Coronary artery (tissue), 2 donors: ENCODE results near the gene PHYKPL.

ENCODE experiments used
- DNase-seq: peaks from one replicate; pipeline ENCODE4 v3.0.0-alpha.2; 2017; ENCODE audit warnings: low spot score
- H3K27ac ChIP-seq, 2 donors: fragments of 200-600 bp; sonication (generic); one replicate each; pipeline ENCODE4 v1.5.1; 2016 to 2019
- H3K4me3 ChIP-seq: fragments of 200-600 bp; sonication (generic); 2 replicates; pipeline ENCODE4 v1.5.1; 2016; ENCODE audit warnings: mild to moderate bottlenecking, moderate library complexity
- TF ChIP-seq, protein P1 (sequence below): fragments of 200-600 bp; sonication (generic); IDR thresholded peaks from one replicate; pipeline ENCODE4 v1.5.1; 2019; ENCODE audit warnings: antibody characterized with exemption

PHYKPL gene

GRCh38 chr5:178232124-178232919, at the start of gene PHYKPL:
Gene PHYKPL (minus strand): TSS chr5:178232802. CDS start chr5:178232550, 252 bp downstream.
- Histone ChIP-seq H3K4me3 (peak within 1 kb of the TSS; percentile 88), H3K27ac (peak within 1 kb of the TSS; percentile 83 to 95)
- peak; percentile 86 for DNase-seq
- TF ChIP-seq, protein P1, sequence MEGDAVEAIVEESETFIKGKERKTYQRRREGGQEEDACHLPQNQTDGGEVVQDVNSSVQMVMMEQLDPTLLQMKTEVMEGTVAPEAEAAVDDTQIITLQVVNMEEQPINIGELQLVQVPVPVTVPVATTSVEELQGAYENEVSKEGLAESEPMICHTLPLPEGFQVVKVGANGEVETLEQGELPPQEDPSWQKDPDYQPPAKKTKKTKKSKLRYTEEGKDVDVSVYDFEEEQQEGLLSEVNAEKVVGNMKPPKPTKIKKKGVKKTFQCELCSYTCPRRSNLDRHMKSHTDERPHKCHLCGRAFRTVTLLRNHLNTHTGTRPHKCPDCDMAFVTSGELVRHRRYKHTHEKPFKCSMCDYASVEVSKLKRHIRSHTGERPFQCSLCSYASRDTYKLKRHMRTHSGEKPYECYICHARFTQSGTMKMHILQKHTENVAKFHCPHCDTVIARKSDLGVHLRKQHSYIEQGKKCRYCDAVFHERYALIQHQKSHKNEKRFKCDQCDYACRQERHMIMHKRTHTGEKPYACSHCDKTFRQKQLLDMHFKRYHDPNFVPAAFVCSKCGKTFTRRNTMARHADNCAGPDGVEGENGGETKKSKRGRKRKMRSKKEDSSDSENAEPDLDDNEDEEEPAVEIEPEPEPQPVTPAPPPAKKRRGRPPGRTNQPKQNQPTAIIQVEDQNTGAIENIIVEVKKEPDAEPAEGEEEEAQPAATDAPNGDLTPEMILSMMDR = no peak

- Histone ChIP-seq H3K4me3 (no peak overlapping the region), H3K27ac (no peak overlapping the region)
- TF ChIP-seq, protein P1 = no peak
- DNase-seq = no peak
Observed at GRCh38 chr5:178282391-178282790, 49.8 kb upstream of the PHYKPL start.

DNA sequence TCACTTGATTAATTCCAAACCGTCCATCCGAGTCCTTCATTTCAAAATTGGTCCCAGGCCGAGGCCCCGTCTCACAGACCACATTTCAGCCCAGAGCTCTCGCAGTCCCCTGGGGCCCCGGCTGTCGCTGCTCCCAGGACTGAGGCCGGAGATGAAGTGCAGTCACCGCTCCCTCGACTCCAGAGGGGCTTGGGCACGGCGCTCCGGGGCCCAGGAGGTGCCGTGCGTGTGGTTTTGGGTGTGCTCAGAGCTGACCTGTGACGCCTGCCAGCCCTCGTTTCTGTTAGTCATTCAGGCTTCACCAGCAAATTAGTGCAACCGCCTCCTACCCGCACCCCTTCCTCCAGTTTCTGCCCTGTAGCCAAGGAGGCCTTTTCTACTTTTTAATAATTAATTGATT, 48.7 kb upstream of the PHYKPL start:
- H3K4me3 ChIP-seq = no peak overlapping the region
- DNase-seq = no peak

DNA sequence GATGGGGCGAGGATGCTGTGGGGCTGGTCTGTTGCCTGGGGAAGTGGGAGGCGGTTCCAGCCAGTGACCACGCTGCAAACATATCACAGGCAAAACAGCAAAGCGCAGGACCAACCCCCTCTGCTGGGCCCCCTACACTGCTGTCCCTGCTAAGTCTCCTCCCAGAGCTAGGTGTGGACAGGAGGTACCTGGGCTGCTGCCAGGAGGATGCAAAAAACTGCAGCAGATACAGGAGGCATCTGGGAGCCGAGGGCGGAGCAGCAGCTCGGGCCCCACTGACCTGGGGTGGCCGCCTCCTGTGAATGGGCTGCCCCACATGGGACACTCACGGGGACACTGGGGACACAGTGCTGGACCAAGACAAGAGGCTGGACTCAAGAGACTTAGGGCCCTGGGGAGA, 48.0 kb upstream of the PHYKPL start:
- TF ChIP-seq, protein P1 = no peak
- H3K4me3 ChIP-seq = no peak overlapping the region
- no peak for DNase-seq
- H3K27ac ChIP-seq = no peak overlapping the region

More for the DNA sequence above, 48.7 kb upstream of the PHYKPL start:
- no peak overlapping the region for H3K27ac ChIP-seq
- TF ChIP-seq, protein P1 = no peak

- TF ChIP-seq, protein P1 = peak; percentile 86
- Histone ChIP-seq H3K4me3 (no peak overlapping the region), H3K27ac (no peak overlapping the region)
Observed at GRCh38 chr5:178279723-178280438, 47.3 kb upstream of the PHYKPL start.

DNA sequence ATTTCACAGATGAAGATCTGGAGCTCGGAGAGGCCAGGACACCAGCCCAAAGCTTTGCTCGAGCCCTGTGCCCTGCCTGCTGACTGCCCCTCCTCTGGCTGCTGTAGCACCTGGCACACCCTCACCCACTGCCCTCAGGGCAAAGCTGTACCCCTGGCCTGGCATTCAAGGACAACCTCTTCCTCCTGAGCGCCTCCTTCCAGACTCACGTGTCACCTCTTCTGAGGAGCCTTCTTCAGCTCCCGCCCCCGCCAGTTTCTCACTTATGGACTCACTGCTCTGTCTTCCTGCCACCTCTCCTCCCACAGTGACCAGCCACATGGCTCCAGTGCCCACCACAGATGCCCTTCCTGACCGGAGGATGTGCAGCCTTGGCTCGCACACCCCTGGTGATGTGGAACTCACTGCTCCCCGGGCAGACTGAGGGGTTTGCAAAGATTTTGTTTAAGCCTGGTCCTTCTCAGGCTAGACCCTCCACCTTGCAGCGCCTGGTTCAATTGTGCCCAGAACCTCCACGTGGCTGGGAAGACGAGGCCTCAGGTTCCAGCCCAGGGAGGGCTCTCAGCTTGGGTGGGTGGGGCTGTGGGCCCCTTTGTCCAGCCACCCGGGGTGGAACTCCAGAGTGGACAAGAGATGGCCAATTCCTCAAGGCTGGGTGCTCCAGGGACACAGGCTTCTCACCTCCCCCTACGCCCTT, 46.6 kb upstream of the PHYKPL start:
- H3K27ac ChIP-seq = no peak overlapping the region
- TF ChIP-seq, protein P1 = no peak
- no peak for DNase-seq
- H3K4me3 ChIP-seq = no peak overlapping the region

More at GRCh38 chr5:178279723-178280438, 47.3 kb upstream of the PHYKPL start:
- peak; percentile 81 for DNase-seq
